NCI-H510A (cell line): ENCODE measurements around the gene SH3TC1.

Source experiments
- DNase-seq: peaks from one replicate; lab custom pipeline; 2025; lab: John Stamatoyannopoulos, UW

Gene SH3TC1

DNA sequence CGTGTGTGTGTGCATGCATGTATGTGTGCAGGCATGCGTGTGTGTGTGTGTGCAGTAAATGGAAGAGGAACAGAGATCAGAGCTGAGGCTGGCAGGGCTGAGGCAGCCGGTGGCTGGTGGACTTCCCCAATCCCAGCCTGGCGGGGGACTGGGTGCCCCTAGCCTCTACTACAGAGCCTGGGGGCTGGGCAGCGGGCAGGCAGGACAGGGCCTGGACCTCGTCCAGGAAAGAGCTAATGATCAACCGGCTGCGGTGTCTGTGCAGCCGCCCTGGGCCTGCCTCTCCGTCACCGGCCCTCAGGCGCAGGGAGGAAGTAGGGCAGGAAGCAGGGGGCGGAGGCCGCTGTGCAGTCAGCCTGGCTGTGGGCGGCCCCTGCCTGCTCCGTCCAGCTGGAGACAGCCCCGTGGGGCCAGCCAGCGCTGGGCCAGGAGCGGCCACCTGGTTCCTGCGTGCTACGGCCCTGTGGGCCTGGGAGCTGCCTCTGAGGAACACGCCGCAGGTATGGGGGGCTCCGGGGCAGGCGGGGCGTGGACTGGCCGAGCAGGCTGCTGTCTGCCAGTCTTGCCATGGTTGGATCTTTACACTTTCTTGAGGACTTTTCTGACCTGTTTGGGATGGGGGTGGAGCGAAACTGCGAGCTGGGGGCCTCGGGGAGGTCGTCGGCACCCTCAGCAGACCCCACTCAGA lies at the start of gene SH3TC1:
Gene SH3TC1, plus strand, starts transcription at position 385 of the 688 bp plus-strand sequence. CDS start 5,905 bp downstream, outside the sequence.
- DNase-seq: no peak

GRCh38 chr4:8149664-8150063 lies 49.4 kb upstream of the SH3TC1 start:
- DNase-seq: no peak

DNA sequence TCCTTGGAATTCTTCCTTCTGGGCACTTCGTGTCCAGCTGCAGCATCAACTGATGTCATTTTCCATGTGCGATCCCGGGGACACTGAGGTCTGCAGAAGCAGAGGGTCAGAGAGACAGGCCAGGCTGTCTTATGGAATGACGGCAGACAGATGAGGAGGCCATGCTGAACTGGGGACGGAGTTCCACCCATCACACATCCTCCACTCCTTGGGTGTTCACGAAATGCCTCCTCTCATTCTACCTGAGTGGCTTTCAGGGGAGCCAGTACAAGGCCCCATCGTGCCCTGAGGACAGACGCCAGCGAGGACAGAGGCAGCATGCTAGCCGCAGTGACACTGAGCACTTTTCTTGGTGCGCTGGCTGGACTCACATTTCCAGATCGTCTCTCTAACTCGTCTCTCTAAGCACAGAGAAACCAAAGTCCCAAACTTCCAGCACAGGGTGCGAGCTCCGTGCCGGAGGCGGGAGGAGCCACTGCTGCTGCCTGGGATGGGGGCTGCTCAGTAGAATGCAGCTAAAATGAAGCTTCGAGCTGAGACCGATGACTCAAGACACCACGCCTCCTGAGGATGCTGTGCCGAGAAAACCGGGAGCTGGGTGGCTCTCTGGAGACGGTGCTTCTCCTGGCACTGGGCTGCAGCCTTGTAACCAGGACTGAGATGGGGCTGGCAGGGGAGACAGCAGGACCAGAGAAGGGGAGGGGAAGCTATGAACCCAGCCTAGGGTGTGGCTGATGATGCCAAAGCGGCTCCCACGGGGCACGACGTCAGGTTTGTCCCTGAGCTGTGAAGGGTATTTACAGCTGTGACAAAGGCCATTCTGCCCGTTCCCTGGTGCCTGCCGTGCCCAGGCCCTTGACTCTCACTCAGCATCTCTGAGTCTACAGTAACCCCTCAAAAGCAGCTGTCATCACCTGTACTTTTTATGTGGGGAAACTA lies 48.7 kb upstream of the SH3TC1 start:
- DNase-seq: no peak

GRCh38 chr4:8151165-8151650 lies 47.9 kb upstream of the SH3TC1 start:
- no peak for DNase-seq

DNA sequence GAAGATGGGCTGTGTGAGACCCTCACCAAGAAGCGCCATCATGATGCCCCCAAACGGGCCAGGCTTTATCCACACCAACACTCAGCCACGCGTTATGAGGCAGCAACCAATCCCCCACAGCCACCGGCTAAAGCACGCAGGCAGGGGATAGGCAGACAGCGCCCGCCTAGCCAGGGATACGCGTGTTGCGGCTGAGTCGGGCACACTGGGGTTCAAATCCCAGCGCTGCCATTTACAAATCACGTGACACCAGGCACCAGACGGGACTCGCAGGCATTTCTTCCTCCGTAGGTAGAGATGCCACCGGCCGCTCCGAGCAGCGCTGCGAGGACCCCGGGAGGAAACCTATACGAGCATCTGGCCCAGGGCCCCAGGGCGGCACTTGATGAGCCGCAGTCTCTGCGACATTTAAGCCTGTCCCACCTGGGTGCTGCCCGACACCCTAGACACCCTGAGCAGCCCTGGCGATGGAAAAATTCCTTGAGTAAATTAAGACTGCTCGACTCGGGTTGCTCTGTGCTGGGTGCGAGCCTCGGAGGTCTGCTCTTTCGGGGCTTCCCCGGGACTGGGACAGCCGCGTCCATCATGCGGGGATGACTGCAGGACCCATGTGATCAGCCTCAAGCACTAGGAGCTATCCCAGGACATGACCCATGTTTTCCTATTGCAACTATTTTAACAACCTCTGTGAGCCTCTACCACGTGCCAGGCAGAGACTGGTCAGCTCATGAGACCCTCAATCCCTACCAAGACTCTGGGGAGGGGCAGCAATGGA lies 46.8 kb upstream of the SH3TC1 start:
- no peak for DNase-seq

DNA sequence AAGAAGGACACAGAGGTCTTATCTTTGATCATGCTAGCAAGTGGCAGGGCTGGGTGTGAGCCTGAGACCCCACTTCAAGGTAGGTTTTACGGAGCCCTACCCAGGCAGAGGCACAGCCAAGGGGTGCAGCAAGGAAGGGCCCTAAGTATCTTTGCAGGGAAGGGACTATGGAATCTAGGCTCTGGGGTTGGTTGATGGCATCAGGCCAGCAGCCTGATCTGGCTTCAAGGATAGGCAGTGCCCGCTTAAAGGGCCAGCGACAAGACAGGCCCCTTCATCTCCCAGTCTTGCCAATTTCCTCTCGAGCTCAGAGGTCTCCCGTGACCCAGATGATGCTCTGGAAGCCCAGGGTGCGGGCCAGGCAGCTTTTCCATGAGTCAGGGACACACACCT lies 46.2 kb upstream of the SH3TC1 start:
- no peak for DNase-seq

DNA sequence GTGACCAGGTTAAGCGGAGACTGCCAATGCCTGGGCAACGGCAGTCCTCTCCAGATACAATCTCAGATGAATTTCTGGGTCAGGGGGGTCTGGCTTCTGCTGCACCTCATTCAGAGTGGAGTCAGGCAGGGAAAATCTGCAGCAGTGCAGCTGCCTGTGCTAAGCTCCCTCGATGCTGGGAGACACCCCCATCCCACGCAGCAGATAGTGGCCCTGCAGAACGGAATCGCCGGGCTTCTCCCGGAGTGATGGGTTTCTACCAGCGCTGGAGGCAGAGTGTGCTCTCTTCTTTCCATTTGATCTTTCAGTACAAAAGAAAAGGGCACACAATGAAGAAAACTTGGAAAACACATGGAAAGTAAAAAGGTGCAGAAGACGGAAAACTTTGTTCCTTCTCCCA lies 45.6 kb upstream of the SH3TC1 start:
- no peak for DNase-seq

DNA sequence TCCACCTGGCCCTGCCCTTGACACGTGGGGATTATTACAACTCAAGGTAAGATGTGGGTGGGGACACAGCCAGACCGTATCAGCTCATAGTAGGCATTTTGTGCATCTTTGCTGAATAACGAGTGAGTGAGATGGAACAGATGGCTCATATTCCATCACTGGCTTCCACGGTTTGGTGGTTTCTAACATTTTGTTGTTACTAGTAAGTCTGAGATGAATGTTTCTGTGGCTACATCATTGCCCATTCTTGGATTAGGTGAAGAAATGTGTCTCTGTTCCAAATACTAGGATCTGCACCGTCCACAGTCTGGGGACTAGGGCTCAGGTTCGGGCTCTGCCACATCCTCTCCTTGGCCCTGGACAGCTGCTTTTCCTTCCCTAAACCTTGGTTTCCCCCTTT lies 44.0 kb upstream of the SH3TC1 start:
- no peak for DNase-seq

DNA sequence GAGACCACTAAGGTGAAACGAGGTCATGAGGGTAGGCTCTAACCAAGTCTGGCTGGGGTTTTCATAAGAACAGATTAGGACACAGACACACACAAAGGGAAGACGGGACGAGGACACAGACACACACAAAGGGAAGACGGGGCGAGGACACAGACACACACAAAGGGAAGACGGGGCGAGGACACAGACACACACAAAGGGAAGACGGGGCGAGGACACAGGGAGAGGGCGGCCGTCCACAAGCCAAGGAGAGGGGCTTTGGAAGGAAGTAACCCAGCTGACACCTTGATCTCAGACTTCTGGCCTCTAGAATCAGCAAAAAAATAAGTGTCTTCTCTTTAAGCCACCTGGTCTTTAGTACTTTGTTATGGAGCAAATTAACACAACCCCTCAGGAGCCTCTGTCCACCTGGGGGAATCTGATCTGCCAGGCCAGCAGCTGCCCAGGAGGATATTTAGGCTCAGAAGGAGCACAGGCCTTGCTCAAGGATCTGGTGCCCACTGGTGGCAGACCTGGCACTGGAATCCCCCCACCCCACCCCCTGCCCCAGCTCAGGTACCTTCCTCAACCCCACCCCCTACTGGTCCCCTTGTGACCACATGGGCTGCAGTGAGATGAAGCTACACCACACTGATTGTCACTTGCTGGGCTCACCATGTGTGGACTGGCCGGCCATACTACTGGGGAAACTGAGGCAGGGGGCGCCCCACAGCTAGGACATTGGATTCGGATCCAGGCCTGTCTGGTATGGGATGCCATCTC lies 43.2 kb upstream of the SH3TC1 start:
- no peak for DNase-seq

DNA sequence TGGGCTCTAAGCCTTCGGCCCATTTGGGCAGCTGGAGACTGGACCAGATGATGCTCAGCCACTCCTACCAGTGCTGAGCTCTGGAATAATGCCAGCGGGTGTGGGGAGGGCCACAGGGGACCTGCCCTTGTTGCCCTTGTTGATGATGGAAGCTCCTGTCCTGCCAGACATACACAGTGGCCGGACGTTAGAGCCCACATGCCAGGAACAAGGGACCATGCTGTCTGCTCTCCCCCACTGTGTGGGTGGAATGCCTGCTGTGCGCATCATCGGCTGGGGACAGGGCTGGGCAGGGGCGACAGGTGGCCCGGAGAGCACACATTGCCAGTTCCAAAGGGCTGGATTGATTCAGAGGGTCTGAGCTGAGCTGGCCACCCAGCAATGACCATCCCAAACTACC lies 42.5 kb upstream of the SH3TC1 start:
- no peak for DNase-seq

DNA sequence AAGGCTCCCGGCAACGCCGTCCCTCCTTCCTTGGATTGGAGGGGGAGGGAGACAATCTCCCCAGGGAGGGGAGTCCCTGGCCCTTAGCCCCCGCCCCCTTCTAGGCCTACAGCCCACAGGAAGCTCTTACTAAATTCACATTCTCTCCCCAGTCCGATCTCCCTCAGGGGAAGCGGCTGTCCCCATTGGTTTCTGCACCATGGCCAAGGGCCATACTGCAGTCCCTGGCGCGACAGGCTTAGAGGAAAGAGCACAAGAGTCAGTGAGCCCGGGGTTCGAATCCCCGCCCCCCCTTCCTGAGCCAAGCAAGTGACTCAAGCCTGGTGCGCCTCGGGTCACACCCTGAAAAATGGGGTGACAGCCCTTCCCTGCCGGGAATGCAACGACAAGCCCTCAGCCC lies 41.6 kb upstream of the SH3TC1 start:
- no peak for DNase-seq

GRCh38 chr4:8157944-8158709 lies 41.0 kb upstream of the SH3TC1 start:
- DNase-seq: no peak

- peak; percentile 72 for DNase-seq
Measured at GRCh38 chr4:8158710-8159536, 40.2 kb upstream of the SH3TC1 start, which contains the start of gene ABLIM2. ABLIM2 (minus strand) TSS chr4:8158813; CDS start chr4:8158689, 124 bp downstream.

GRCh38 chr4:8159537-8160232 lies 39.4 kb upstream of the SH3TC1 start:
- no peak for DNase-seq

- DNase-seq: no peak
Measured at GRCh38 chr4:8160233-8160560, 38.9 kb upstream of the SH3TC1 start.

- no peak for DNase-seq
Measured at GRCh38 chr4:8160572-8160971, 38.5 kb upstream of the SH3TC1 start.

DNA sequence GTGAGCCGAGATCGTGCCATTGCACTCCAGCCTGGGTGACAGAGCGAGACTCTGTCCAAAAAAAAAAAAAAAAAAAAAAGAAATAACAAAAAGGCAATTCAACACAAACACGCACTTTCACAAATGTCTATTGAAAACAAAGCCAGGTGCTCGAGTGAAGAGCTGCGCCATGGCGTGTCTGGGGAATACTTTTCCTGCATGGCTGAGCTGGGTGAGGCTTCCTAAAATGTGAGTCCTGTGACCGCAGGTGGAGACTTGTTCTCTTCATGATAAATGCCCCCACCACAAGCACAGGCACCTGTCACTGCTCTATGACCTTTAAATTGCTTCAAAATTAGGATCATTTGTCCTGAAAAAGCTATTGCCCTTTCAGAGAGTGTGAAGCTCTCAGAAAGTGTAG lies 36.5 kb upstream of the SH3TC1 start:
- DNase-seq: no peak

DNA sequence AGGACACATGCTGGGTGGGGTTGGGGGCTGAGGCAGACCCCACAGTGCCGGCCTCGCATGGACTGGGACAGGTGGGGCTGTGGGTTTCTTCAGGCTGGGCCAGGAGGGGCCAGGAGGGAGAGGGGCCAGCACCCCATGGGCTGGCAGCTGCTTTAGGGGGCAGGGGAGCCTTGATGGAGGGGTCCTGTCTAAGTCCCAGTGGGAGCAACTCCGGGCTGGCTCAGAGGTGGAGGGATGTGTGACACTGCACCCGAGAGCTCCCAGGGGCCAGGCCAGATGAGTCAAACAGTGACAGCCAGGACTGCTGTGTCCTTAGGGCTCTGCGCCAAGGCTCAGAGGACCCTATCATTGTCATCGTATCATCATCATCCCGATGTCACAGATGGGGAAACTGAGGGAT lies 36.1 kb upstream of the SH3TC1 start:
- DNase-seq: no peak

DNA sequence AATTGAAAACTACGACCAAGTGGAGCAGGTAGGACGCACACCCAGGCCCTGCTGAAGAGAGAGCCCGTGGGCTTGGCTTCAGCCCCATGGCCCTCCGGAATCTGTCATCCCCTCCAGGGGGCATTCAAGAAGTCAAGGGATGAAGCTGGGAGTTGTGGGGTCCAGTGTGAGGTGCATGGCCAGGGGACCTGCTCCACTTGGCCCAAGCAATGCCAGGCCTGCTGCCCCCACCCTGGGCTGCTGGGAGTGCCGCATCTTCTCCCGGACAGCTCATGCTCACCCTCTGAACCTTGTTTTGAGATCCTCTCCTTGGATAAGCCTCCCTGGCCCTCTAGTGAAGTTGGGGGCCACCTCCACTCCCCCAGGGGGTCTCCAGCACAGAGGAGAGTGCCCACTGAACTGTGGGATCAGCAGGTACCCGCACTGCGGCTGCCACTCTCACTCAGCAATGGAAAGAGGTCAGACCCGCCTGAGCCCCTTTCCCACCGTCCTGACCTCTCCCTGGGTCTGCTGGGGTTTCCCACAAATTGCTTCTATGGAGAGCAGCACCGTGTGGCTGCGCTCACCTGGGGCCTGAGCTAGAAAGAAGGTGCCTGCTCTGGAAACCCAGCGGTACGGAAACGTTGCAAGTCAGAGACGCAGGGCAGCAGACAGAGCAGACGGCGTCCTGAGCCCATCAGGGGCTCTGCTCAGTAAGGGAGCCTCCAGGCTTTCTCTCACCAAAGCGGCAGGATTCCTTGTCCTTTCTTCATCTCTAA lies 35.5 kb upstream of the SH3TC1 start:
- DNase-seq: no peak
